GM18951 (cell line): ENCODE measurements around the gene PPP6R1.

Source experiments
- POLR2A ChIP-seq: IDR thresholded peaks from 4 replicates; pipeline ENCODE4 v1.6.1; 2011; ENCODE audit warnings: mild to moderate bottlenecking; ENCODE audit not compliant: insufficient read length, insufficient read depth; ENCODE audit errors: extremely low read depth
- in situ Hi-C: fragments of 300-500 bp; cut with MboI; formaldehyde crosslinking; loops from one replicate; pipeline ENCODE4 v1.12.0; 2022; ENCODE audit warnings: low sequenced_read_pairs, mixed read lengths, inconsistent platforms; ENCODE audit not compliant: unreplicated experiment

PPP6R1 gene

GRCh38 chr19:55261671-55262126, 2.9 kb upstream of the PPP6R1 start:
- TF ChIP-seq POLR2A: no peak
- in situ Hi-C loops: no loop called here

DNA sequence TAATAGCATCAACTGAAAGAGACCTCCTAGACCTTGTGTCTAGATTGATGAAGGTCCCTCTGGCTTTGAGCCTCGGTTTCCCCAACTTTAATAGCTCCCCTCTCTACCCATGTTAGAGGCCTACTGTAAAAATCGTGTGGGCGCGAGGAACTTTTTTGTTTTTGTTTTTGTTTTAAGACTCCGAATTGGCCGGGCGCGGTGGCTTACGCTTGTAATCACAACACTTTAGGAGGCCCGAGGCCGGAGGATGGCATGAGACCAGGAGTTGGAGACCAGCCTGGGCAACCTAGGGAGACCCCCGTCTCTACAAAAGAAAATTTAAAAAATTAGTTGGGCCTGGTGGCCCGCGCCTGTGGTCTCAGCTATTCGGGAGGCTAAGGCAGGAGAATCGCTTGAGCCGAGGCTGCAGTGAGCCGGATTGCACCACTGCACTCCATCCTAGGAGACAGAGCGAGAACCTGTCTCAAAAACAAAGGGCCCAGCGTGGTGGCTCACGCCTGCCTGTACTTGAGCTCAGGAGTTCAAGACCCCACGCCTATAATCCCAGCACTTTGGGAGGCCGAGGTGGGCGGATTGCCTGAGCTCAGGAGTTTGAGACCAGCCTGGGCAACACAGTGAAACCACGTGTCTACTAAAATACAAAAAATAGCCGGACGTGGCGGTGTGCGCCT, 858 bp upstream of the PPP6R1 start:
- no peak for TF ChIP-seq POLR2A
- in situ Hi-C loops: no loop called here

DNA sequence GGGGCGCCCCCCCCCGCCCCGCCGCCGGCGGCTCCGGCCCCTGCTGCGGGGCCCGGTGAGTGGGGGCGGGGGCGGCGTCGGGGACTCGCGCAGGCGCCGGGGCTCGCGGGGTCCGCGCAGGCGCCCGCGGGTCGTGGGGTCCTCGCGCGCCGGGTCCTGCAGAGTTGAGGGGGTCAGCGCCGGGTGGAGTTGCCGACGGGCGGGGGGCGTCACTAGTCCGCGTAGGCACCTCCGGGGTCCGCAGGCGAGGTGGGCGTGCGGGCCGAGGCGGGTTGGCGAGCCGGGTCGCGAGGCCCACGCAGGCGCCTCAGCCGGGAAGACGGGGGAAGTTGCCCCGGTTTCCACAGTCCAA, 365 bp downstream of the PPP6R1 start:
- in situ Hi-C loops: no loop called here
- TF ChIP-seq POLR2A: no peak

GRCh38 chr19:55257461-55258420, 1.1 kb downstream of the PPP6R1 start:
- in situ Hi-C loops: no loop called here
- TF ChIP-seq POLR2A: peak; percentile 32

GRCh38 chr19:55256562-55257460, 2.0 kb downstream of the PPP6R1 start:
- in situ Hi-C loops: no loop called here

GRCh38 chr19:55255618-55256423, 3.0 kb downstream of the PPP6R1 start:
- in situ Hi-C loops: no loop called here

More at GRCh38 chr19:55256562-55257460, 2.0 kb downstream of the PPP6R1 start:
- TF ChIP-seq POLR2A: no peak

GRCh38 chr19:55254625-55254977, 4.2 kb downstream of the PPP6R1 start:
- TF ChIP-seq POLR2A: no peak
- in situ Hi-C loops: no loop called here

More at GRCh38 chr19:55255618-55256423, 3.0 kb downstream of the PPP6R1 start:
- TF ChIP-seq POLR2A: peak; percentile 52

DNA sequence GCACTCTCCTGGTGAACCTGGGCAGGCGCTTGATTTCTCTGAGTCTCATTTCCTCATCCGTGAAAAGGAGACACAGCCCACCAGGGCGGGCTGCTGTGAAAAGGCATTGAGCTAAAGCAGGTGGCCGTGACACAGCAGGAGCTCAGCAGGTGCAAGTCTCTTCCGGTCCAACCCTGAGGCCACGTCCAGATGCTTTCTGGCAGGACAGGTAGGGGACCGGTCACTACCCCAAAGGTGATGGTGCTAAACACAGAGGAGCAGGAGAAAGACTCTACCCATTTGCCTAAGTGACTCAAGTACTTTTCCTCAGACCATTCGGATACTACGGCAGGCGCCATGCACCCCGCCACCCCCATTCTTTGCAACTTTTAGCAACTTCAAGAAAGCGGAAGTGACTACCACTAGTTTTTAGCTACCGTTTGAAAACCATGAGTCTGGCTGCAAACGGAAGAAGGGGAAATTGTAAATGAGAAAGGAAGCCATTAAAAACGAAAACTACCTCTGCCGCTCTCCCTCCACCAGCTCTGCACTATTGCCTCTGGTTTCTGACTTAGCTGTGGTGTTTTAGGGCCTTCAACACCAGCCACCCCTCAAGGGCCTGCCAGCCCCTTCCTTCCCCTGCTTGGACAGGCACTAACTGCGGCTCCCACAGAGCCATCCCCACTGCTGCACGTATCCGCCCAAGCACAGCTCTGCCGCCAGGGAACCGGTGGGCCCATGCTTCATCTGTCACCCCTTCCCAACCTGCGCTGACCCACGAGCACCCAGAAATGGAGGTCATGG, 4.8 kb downstream of the PPP6R1 start:
- in situ Hi-C loops: no loop called here
- peak; percentile 56 for TF ChIP-seq POLR2A

DNA sequence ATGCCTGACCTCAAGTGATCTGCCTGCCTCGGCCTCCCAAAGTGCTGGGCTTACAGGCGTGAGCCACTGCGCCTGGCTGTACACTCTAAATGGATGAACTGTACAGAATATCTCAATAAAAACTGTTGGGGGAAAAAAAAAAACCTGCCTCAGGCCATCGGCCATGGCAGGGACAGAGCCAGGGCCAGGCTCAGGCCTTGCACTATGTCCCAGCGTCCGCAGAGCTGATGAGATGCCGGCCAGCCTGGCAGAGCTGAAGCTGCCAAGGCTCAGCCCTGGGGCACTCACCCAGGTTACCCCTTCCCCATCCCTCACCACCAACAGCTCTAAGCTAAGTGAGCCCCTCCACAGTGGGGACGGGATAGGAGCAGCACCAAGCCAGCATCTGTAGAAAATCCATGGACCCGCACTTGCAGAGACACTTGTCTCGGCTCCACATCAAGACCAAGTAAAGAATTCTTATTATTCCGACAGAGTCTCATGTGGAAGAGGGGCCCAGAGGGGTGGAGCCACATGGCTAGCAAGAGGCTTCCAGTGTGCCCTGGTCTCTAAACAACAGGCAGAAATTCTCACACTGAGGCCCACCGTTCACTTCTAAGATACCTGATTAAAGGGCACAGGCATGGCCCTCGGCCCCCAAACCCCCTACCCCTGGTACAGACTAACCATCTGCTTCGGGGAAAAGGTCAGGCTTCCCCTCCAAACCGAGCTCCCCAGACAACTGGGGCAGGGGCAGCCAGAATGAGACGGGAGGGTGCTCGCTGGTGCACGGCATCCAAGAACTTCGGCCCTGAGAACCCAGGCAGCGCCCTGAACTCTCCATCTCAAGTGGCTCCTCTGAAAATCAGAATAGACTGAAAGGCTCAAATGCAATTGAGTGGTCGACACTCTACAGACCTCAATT, 5.8 kb downstream of the PPP6R1 start:
- in situ Hi-C loops: no loop called here
- no peak for TF ChIP-seq POLR2A

DNA sequence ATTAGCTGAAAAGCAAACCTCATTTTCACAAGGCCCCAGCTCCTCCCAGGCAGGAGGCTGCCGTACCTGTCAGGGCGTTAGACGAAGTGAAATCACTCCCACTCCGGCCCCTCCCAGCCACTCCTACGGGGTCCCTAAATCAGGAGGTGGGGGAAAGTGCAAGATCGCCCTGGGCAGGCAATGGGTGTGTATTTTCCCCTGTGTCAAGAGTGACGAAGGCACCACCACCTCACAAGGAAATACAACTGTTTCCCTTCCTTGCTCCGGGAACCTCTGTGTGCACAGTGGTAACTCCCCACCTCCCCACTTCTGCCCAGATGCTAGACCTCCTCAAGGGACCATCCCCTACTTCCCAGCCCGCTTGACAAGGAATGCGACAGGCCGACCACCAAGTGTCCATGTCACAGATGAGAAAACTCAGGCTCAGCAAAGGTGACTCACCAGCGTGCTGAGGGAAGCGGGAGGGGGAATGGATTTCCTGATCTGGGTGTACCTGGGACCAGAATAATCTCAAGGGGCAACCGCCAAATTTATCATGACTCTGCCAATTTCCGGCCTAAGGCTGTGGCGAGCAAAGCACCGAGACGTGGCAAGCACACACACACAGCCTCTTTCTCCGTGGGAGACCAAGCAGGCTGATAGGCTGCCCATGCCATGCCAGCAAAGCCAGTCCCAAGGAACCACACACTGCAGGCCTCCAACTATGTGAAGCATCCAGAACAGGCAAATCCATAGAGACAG, 7.3 kb downstream of the PPP6R1 start:
- in situ Hi-C loops: no loop called here

More for the DNA sequence above, 7.3 kb downstream of the PPP6R1 start:
- no peak for TF ChIP-seq POLR2A
